OCI-LY3 (cell line): Measurements from ENCODE around the gene ZBTB7C.
A peak's percentile ranks its signal among the peaks of the same experiment; 100 is the strongest.

Source experiments
- H2AFZ ChIP-seq: fragments of 200-600, 300-600 bp; shearing (Covaris generic); 2 replicates; pipeline ENCODE4 v1.6.0; 2014; ENCODE audit warnings: antibody characterized with exemption, low read depth, low read length
- H3K27ac ChIP-seq: fragments of 200-600, 300-600 bp; sonication (generic); 2 replicates; pipeline ENCODE4 v1.5.1; 2014; ENCODE audit warnings: mild to moderate bottlenecking, low read length, moderate library complexity, mixed read lengths
- H3K27me3 ChIP-seq: fragments of 200-600, 300-600 bp; sonication (generic); 2 replicates; pipeline ENCODE4 v1.6.1; 2014; ENCODE audit warnings: low read depth, low read length, mixed read lengths
- H3K36me3 ChIP-seq: fragments of 200-600, 300-600 bp; sonication (generic); replicated peaks from 2 replicates; pipeline ENCODE3; 2014; ENCODE audit warnings: low read depth, low read length, mixed read lengths
- H3K4me1 ChIP-seq: fragments of 300-600, 200-600 bp; sonication (generic); 2 replicates; pipeline ENCODE4 v1.6.1; 2014; ENCODE audit warnings: low read length, mixed read lengths
- H3K4me2 ChIP-seq: fragments of 200-600, 300-600 bp; sonication (generic); 2 replicates; pipeline ENCODE4 v1.6.1; 2014; ENCODE audit warnings: low read length, mixed read lengths
- H3K4me3 ChIP-seq: fragments of 300-600, 200-600 bp; sonication (generic); 2 replicates; pipeline ENCODE4 v1.5.1; 2014; ENCODE audit warnings: antibody characterized with exemption, mild to moderate bottlenecking, low read length, moderate library complexity
- H3K79me2 ChIP-seq: fragments of 300-600, 200-600 bp; shearing (Covaris generic); 2 replicates; pipeline ENCODE4 v1.6.1; 2014; ENCODE audit warnings: mild to moderate bottlenecking, low read length, mixed read lengths
- H3K9ac ChIP-seq: fragments of 300-600, 200-600 bp; shearing (Covaris generic); 2 replicates; pipeline ENCODE4 v1.6.0; 2014; ENCODE audit warnings: mild to moderate bottlenecking, low read length, moderate library complexity
- H3K9me3 ChIP-seq: fragments of 200-600, 300-600 bp; shearing (Covaris generic); 2 replicates; pipeline ENCODE4 v1.6.1; 2014; ENCODE audit warnings: low read length, mixed read lengths; ENCODE audit not compliant: insufficient read depth
- H4K20me1 ChIP-seq: fragments of 200-600, 300-600 bp; sonication (generic); 2 replicates; pipeline ENCODE4 v1.6.1; 2016; ENCODE audit warnings: low read length, mixed read lengths; ENCODE audit not compliant: insufficient read depth
- CTCF ChIP-seq: fragments of 200-600, 300-600 bp; sonication (generic); IDR thresholded peaks from 2 replicates; pipeline ENCODE4 v1.5.1; 2014; ENCODE audit warnings: antibody characterized with exemption, low read length, low read depth
- EZH2phosphoT487 ChIP-seq: fragments of 200-600 bp; shearing (Covaris generic); IDR thresholded peaks from 2 replicates; pipeline ENCODE4 v1.6.1; 2018; ENCODE audit warnings: antibody characterized with exemption, mixed run types, low read depth

ZBTB7C gene

DNA sequence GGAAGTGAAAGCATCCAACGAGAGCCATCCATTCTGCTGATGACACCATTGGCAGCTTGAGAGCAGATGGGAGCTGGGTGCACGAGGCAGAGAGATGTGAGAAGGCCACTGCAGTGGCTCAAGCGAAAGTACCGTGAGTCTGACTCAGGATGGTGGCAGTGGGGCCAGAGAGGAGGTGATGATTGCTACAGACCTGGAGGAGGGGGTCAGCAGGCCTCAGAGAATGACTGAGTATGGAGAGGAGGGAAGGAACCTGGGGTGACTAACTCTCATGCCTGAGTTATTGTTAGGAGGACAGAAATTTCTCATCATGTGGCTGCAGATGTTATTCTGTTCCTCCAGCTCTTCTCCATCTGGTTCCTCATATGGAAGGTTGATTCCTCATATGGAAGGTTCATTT lies 8.8 kb upstream of the ZBTB7C start:
- Histone ChIP-seq H3K9me3 (no peaks in the 10 kb centered on the region), H3K9ac (no peak overlapping the region), H3K27me3 (peaks cover 44% of the 10 kb centered on the region), H2AFZ (no peak overlapping the region), H3K4me2 (no peak overlapping the region), H3K27ac (no peak overlapping the region), H4K20me1 (no peaks in the 10 kb centered on the region), H3K79me2 (no peaks in the 10 kb centered on the region), H3K4me3 (no peak overlapping the region), H3K4me1 (peaks cover 4% of the 10 kb centered on the region; the same call in 1 of the 2 replicates), H3K36me3 (no peaks in the 10 kb centered on the region)
- no peak for TF ChIP-seq EZH2phosphoT487
- no peak for TF ChIP-seq CTCF

DNA sequence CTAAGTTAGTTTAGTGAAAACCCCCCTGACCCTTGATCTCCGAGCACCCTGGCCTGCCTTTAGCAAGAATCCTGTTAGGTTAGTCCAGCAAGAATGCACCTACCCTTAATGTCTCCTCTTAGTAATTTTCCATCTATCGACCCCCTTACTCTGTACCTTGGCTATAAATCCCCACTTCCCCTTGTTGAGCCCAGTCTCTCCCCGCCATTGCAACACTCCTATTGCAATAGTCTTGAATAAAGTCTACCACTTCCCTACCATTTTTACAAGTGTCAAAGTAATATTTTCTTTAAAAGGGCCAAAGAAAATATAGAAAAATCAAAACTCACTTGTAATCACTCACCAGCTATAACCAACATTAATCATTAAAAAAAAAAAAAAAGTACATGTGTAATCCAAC lies 4.2 kb upstream of the ZBTB7C start:
- no peaks in the 10 kb centered on the region for H4K20me1 ChIP-seq
- H3K9ac ChIP-seq, result no peak overlapping the region
- H3K36me3 ChIP-seq, result no peaks in the 10 kb centered on the region
- no peak overlapping the region for H3K27ac ChIP-seq
- H2AFZ ChIP-seq, result no peak overlapping the region
- no peak overlapping the region for H3K4me3 ChIP-seq
- H3K27me3 ChIP-seq, result peaks cover 54% of the 10 kb centered on the region
- no peaks in the 10 kb centered on the region for H3K4me1 ChIP-seq
- H3K4me2 ChIP-seq, result no peak overlapping the region
- no peaks in the 10 kb centered on the region for H3K9me3 ChIP-seq
- H3K79me2 ChIP-seq, result no peaks in the 10 kb centered on the region
- TF ChIP-seq CTCF (no peak), EZH2phosphoT487 (no peak)

DNA sequence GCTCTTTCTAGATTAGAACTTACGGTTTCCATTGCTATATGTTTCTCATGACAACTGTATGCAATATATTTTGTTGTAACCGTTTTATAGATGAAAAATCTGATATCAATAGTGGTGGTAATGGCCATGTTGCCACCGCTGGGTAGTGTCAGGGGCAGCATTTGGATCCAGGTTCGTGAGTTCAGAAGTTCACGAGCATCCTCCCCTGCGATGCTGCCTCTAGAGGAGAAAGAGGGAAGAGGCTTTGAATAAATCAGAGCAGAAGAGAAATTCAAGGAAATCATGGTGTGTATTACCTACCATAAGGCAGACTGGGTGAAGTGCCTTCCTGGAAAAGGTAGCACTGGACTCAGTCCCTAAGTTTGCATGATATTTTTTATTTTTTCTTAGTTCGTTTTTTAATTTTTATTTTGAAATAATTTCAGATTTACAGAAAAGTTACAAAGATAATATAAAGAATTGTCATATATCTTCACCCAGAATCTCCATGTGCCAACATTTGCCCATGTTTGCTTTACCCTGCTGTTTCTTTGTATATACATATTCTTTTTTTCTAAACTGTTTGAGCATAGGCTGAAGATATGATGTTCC lies 3.3 kb upstream of the ZBTB7C start:
- H3K27ac ChIP-seq, result no peak overlapping the region
- H3K4me1 ChIP-seq, result no peaks in the 10 kb centered on the region
- H3K27me3 ChIP-seq, result peaks cover 50% of the 10 kb centered on the region
- no peaks in the 10 kb centered on the region for H3K9me3 ChIP-seq
- TF ChIP-seq EZH2phosphoT487, result no peak
- peak; percentile 86 for TF ChIP-seq CTCF
- no peaks in the 10 kb centered on the region for H3K36me3 ChIP-seq
- H3K4me2 ChIP-seq, result peak overlapping the region; percentile 30
- no peak overlapping the region for H3K9ac ChIP-seq
- H3K79me2 ChIP-seq, result no peaks in the 10 kb centered on the region
- no peak overlapping the region for H2AFZ ChIP-seq
- no peak overlapping the region for H3K4me3 ChIP-seq
- H4K20me1 ChIP-seq, result no peaks in the 10 kb centered on the region

GRCh38 chr18:48410095-48410920 lies 1.1 kb upstream of the ZBTB7C start:
- no peaks in the 10 kb centered on the region for H4K20me1 ChIP-seq
- H3K79me2 ChIP-seq, result no peaks in the 10 kb centered on the region
- H3K4me3 ChIP-seq, result peak overlapping the region; percentile 77
- TF ChIP-seq CTCF (no peak), EZH2phosphoT487 (no peak)
- no peaks in the 10 kb centered on the region for H3K36me3 ChIP-seq
- no peaks in the 10 kb centered on the region for H3K9me3 ChIP-seq
- peak overlapping the region; percentile 27; the same call in 1 of the 2 replicates for H3K9ac ChIP-seq
- H3K27ac ChIP-seq, result no peak overlapping the region
- peak overlapping the region; percentile 79 for H3K4me2 ChIP-seq
- peaks cover 40% of the 10 kb centered on the region for H3K27me3 ChIP-seq
- H2AFZ ChIP-seq, result peak overlapping the region; percentile 19; the same call in 1 of the 2 replicates
- peaks cover 2% of the 10 kb centered on the region for H3K4me1 ChIP-seq
